K562 (cell line): ENCODE measurements around the gene DLGAP1. TPM values are rescaled to one million over a fixed set of nuclear protein-coding genes. Genes with fewer than 3 reads are reported as not detected.

Source experiments
- EHMT2 ChIP-seq: fragments of 450-650 bp; IDR thresholded peaks from 2 replicates; pipeline ENCODE4 v1.6.1; 2018; ENCODE audit warnings: antibody characterized with exemption
- JUNB ChIP-seq: fragments of 450-650 bp; formaldehyde crosslinking; conservative IDR thresholded peaks from 2 replicates; pipeline ENCODE4 v1.4.0; 2020; ENCODE audit warnings: mild to moderate bottlenecking
- KDM2B ChIP-seq: fragments of 250-450 bp; sonication (Bioruptor Pico); IDR thresholded peaks from 2 replicates; pipeline ENCODE4 v1.8.0; 2021; ENCODE audit warnings: mild to moderate bottlenecking, moderate library complexity
- KHSRP ChIP-seq: fragments of 450-650 bp; IDR thresholded peaks from 2 replicates; pipeline ENCODE4 v1.6.1; 2017
- LCOR ChIP-seq: sonication (generic); formaldehyde crosslinking; IDR thresholded peaks from 2 replicates; pipeline ENCODE4 v1.8.0; 2022; ENCODE audit warnings: mild to moderate bottlenecking, missing genetic modification reagents
- OTX1 ChIP-seq: fragments of 450-650 bp; formaldehyde crosslinking; IDR thresholded peaks from 2 replicates; pipeline ENCODE4 v1.4.0; 2022; ENCODE audit warnings: mild to moderate bottlenecking
- ZBTB11 ChIP-seq, 3 experiments: fragments of 200-800 bp in 1 of 3; fragments of 250-450 bp in 1 of 3; fragments of 450-650 bp in 1 of 3; sonication (Bioruptor Pico) in 1 of 3; sonication (Bioruptor generic) in 1 of 3; formaldehyde crosslinking in 1 of 3; IDR thresholded peaks; 2 replicates each; pipeline versions ENCODE4 v1.6.1 to v1.8.0; 2016 to 2022; ENCODE audit warnings: mild to moderate bottlenecking in 2 of 3, missing genetic modification characterization in 2 of 3, missing compliant biosample characterization in 1 of 3, moderate library complexity in 1 of 3
- ZNF253 ChIP-seq: fragments of 250-450 bp; sonication (Bioruptor Pico); conservative IDR thresholded peaks from 2 replicates; pipeline ENCODE4 v1.6.1; 2021; ENCODE audit warnings: mild to moderate bottlenecking
- ZNF318 ChIP-seq, 2 experiments: fragments of 450-650 bp; IDR thresholded peaks; 2 replicates each; pipeline ENCODE4 v1.6.1; 2016; ENCODE audit warnings: mild to moderate bottlenecking in 2 of 2, borderline replicate concordance in 1 of 2, low read depth in 1 of 2, moderate library complexity in 1 of 2
- ZNF354B ChIP-seq: fragments of 250-450 bp; sonication (Bioruptor Pico); IDR thresholded peaks from 2 replicates; pipeline ENCODE4 v1.4.0; 2020
- ZNF830 ChIP-seq: fragments of 250-450 bp; sonication (Bioruptor Pico); IDR thresholded peaks from 2 replicates; pipeline ENCODE4 v1.5.0; 2021; ENCODE audit warnings: mild to moderate bottlenecking
- polyA plus RNA-seq, 8 experiments: library from polyadenylated mRNA; depleted of rRNA in 4 of 8; stranded (reverse) in 5 of 8; unstranded in 3 of 8; fragments of >200 nt; fragmentation: Nextera tagmentation in 2 of 8; fragmentation: Illumina TruSeq in 1 of 8; extraction: Ambion mirVana in 2 of 8; extraction: Trizol in 1 of 8; gene quantifications; 2 replicates each; pipeline versions ENCODE4 v1.2.1 to v1.2.3, GENCODE V29; 2011 to 2014; ENCODE audit warnings: inconsistent platforms in 1 of 8, missing spikeins in 1 of 8
- total RNA-seq, 7 experiments: library from RNA; depleted of rRNA in 6 of 7; stranded (reverse); fragments of >200 nt in 6 of 7; fragmentation: Illumina TruSeq in 2 of 7; extraction: Trizol in 2 of 7; gene quantifications; 2 replicates each; pipeline versions ENCODE4 v1.2.1 to v1.2.3, GENCODE V29; 2011 to 2021; ENCODE audit warnings: low replicate concordance in 1 of 7

Gene DLGAP1
- total and polyA plus RNA-seq, 9 of the 15 experiments (the other 6 are each of a cell fraction or from before 2014, with no cell fraction given) = 0.04 to 0.22 (median 0.08) TPM

DNA sequence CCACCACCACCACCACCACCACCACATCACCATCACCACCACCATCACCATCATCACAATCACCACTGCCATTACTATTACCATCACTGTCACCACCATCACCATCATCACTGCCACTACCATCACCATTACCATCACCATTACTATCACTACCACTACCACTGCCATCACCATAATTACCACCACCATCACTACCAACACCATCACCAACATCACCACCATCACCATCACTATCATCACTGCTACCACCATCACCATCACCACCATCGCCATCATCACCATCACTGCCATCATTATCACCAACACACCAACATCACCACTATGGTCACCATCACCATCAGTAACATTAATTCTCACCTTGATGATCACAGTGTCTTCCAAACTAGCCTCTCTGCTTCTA is 713.8 kb downstream of the DLGAP1 start (continued):
- TF ChIP-seq ZBTB11 (CRISPR knock-in tag; IDR thresholded peaks at IDR 0.05) (no peak), KHSRP (no peak), JUNB (CRISPR knock-in tag) (no peak), ZNF354B (no peak), ZNF830 (CRISPR knock-in tag) (no peak), KDM2B (CRISPR knock-in tag) (no peak), EHMT2 (0 out of 2 replicates have a peak, but pooled peaks have one; percentile 13), ZNF318 (IDR thresholded peaks at IDR 0.05; ENCODE audit: borderline replicate concordance in 1 of 2, low read depth in 1 of 2) (no peak), ZNF253 (CRISPR knock-in tag) (no peak), OTX1 (CRISPR knock-in tag) (0 out of 2 replicates have a peak, but pooled peaks have one; percentile 16), LCOR (no peak)
